Nephron (organoid): Measurements from ENCODE around the gene TRIM71.
A peak's percentile ranks its signal among the peaks of the same experiment; 100 is the strongest.

Source experiments
- H3K27ac Mint-ChIP-seq, 3 experiments: 2 replicates each; pipeline ENCODE4 v1.8.0; 2020; ENCODE audit warnings: mixed read lengths in 3 of 3, mild to moderate bottlenecking in 2 of 3, moderate library complexity in 1 of 3
- H3K27me3 Mint-ChIP-seq: 2 replicates; pipeline ENCODE4 v1.8.0; 2021; ENCODE audit warnings: low read depth, mild to moderate bottlenecking, moderate library complexity, mixed read lengths
- H3K36me3 Mint-ChIP-seq: 2 replicates; pipeline ENCODE4 v1.8.0; 2020; ENCODE audit warnings: low read depth, mixed read lengths
- H3K4me1 Mint-ChIP-seq: 2 replicates; pipeline ENCODE4 v1.8.0; 2020; ENCODE audit warnings: mixed read lengths
- H3K4me3 Mint-ChIP-seq, 3 experiments: 2 replicates each; pipeline ENCODE4 v1.8.0; 2020; ENCODE audit warnings: mild to moderate bottlenecking in 3 of 3, mixed read lengths in 3 of 3, moderate library complexity in 2 of 3
- H3K9me3 Mint-ChIP-seq: 2 replicates; pipeline ENCODE4 v1.8.0; 2020; ENCODE audit warnings: mixed read lengths
- CTCF ChIP-seq, 3 experiments: fragments of 200-600 bp; sonication (generic); IDR thresholded peaks; one replicate each; pipeline ENCODE4 v1.5.0; 2021; ENCODE audit warnings: antibody characterized with exemption in 3 of 3; ENCODE audit not compliant: unreplicated experiment in 3 of 3

TRIM71 gene

GRCh38 chr3:32888739-32889138 lies 70.9 kb downstream of the TRIM71 start:
- H3K9me3 Mint-ChIP-seq, result no peaks in the 10 kb centered on the region
- H3K36me3 Mint-ChIP-seq, result peaks cover 44% of the 10 kb centered on the region
- peaks cover 19% of the 10 kb centered on the region for H3K4me1 Mint-ChIP-seq
- H3K27ac Mint-ChIP-seq, result peak overlapping the region in 1 of 3 experiments; percentile 42
- TF ChIP-seq CTCF (IDR thresholded peaks at IDR 0.05; ENCODE audit: unreplicated experiment in 3 of 3), result no peak
- peaks cover 17% of the 10 kb centered on the region for H3K27me3 Mint-ChIP-seq
- no peak overlapping the region for H3K4me3 Mint-ChIP-seq

GRCh38 chr3:32890420-32891276 lies 72.9 kb downstream of the TRIM71 start:
- no peak for TF ChIP-seq CTCF (IDR thresholded peaks at IDR 0.05; ENCODE audit: unreplicated experiment in 3 of 3)
- Mint-ChIP-seq H3K9me3 (no peaks in the 10 kb centered on the region), H3K27me3 (peaks cover 12% of the 10 kb centered on the region), H3K4me3 (no peak overlapping the region), H3K27ac (no peak overlapping the region), H3K4me1 (peaks cover 17% of the 10 kb centered on the region), H3K36me3 (peaks cover 56% of the 10 kb centered on the region)

- Mint-ChIP-seq H3K4me3 (no peak overlapping the region), H3K36me3 (peaks cover 60% of the 10 kb centered on the region), H3K9me3 (no peaks in the 10 kb centered on the region), H3K4me1 (peaks cover 11% of the 10 kb centered on the region), H3K27me3 (peaks cover 10% of the 10 kb centered on the region), H3K27ac (no peak overlapping the region)
- no peak for TF ChIP-seq CTCF (IDR thresholded peaks at IDR 0.05; ENCODE audit: unreplicated experiment in 3 of 3)
These were observed 73.6 kb downstream of the TRIM71 start for GRCh38 chr3:32891365-32891764.

GRCh38 chr3:32892625-32893598 lies 75.1 kb downstream of the TRIM71 start:
- peak overlapping the region in 2 of 3 experiments; percentile 6 to 31 for H3K27ac Mint-ChIP-seq
- H3K27me3 Mint-ChIP-seq, result peaks cover 14% of the 10 kb centered on the region
- peaks cover 55% of the 10 kb centered on the region for H3K36me3 Mint-ChIP-seq
- H3K4me3 Mint-ChIP-seq, result no peak overlapping the region
- H3K4me1 Mint-ChIP-seq, result no peaks in the 10 kb centered on the region
- TF ChIP-seq CTCF (IDR thresholded peaks at IDR 0.05; ENCODE audit: unreplicated experiment in 3 of 3), result no peak
- no peaks in the 10 kb centered on the region for H3K9me3 Mint-ChIP-seq

GRCh38 chr3:32894977-32895376 lies 77.2 kb downstream of the TRIM71 start:
- Mint-ChIP-seq H3K4me1 (no peaks in the 10 kb centered on the region), H3K4me3 (no peak overlapping the region), H3K27ac (no peak overlapping the region), H3K27me3 (peaks cover 10% of the 10 kb centered on the region), H3K36me3 (peaks cover 56% of the 10 kb centered on the region), H3K9me3 (no peaks in the 10 kb centered on the region)
- no peak for TF ChIP-seq CTCF (IDR thresholded peaks at IDR 0.05; ENCODE audit: unreplicated experiment in 3 of 3)
